ENCODE data around the gene AHDC1. TPM values are rescaled to one million over a fixed set of nuclear protein-coding genes. Genes with fewer than 3 reads are reported as not detected.
"Not testable (repeated sequence)": the region's sequence is repeated elsewhere in the genome, so short reads cannot be mapped to it uniquely, and the experiment has no call there.

Gene AHDC1
- total and polyA plus RNA-seq, 2 experiments from 2014 or later: 13.3 to 14.4 TPM

- H3K4me3 ChIP-seq: no peak overlapping the region
- H3K79me2 ChIP-seq: peaks cover 69% of the 10 kb centered on the region
- H3K9me3 ChIP-seq (ENCODE audit: low read depth): no peaks in the 10 kb centered on the region
- H3K9me2 ChIP-seq (replicated peaks; ENCODE audit: insufficient read depth): no peaks in the 10 kb centered on the region
- TF ChIP-seq EZH2phosphoT487 (IDR thresholded peaks at IDR 0.05; ENCODE audit: low read depth, severe bottlenecking, unreplicated experiment) (no peak), EZH2 (IDR thresholded peaks at IDR 0.05; ENCODE audit: borderline replicate concordance) (no peak), CTCF (IDR thresholded peaks at IDR 0.05; ENCODE audit: poor library complexity) (no peak)
- H3K36me3 ChIP-seq (replicated peaks; ENCODE audit: insufficient read depth, low read depth): no peaks in the 10 kb centered on the region
- no peaks in the 10 kb centered on the region for H4K20me1 ChIP-seq (ENCODE audit: insufficient read depth, poor library complexity, severe bottlenecking)
- 61% methylated on average over 9 of the region's 9 CpGs for WGBS (ENCODE audit: low lambda C conversion rate, missing lambda C conversion rate)
- H3K27ac ChIP-seq: peak overlapping the region; percentile 100
- H3K4me1 ChIP-seq (ENCODE audit: insufficient read depth): peaks cover 85% of the 10 kb centered on the region
- H3K4me2 ChIP-seq: no peak overlapping the region
- H2AFZ ChIP-seq: no peak overlapping the region
- H3K27me3 ChIP-seq: no peaks in the 10 kb centered on the region
- DNase-seq (ENCODE audit: low spot score): no peak
Observed at GRCh38 chr1:27539901-27540861, 63.8 kb downstream of the AHDC1 start.

- H3K27ac ChIP-seq: peak overlapping the region; percentile 77
- peaks cover 71% of the 10 kb centered on the region for H3K79me2 ChIP-seq
- H3K4me3 ChIP-seq: no peak overlapping the region
- no peak for TF ChIP-seq EZH2phosphoT487 (IDR thresholded peaks at IDR 0.05; ENCODE audit: low read depth, severe bottlenecking, unreplicated experiment)
- TF ChIP-seq CTCF (IDR thresholded peaks at IDR 0.05; ENCODE audit: poor library complexity): no peak
- no peak for TF ChIP-seq EZH2 (IDR thresholded peaks at IDR 0.05; ENCODE audit: borderline replicate concordance)
- 54% methylated on average over 3 of the region's 3 CpGs for WGBS (ENCODE audit: low lambda C conversion rate, missing lambda C conversion rate)
- H3K27me3 ChIP-seq: no peaks in the 10 kb centered on the region
- H3K4me1 ChIP-seq (ENCODE audit: insufficient read depth): peaks cover 72% of the 10 kb centered on the region
- H4K20me1 ChIP-seq (ENCODE audit: insufficient read depth, poor library complexity, severe bottlenecking): no peaks in the 10 kb centered on the region
- H2AFZ ChIP-seq: no peak overlapping the region
- H3K9me2 ChIP-seq (replicated peaks; ENCODE audit: insufficient read depth): no peaks in the 10 kb centered on the region
- no peaks in the 10 kb centered on the region for H3K36me3 ChIP-seq (replicated peaks; ENCODE audit: insufficient read depth, low read depth)
- no peak for DNase-seq (ENCODE audit: low spot score)
- no peak overlapping the region for H3K4me2 ChIP-seq
- no peaks in the 10 kb centered on the region for H3K9me3 ChIP-seq (ENCODE audit: low read depth)
Observed at GRCh38 chr1:27538793-27539192, 65.2 kb downstream of the AHDC1 start.

- Histone ChIP-seq H3K79me2 (peaks cover 70% of the 10 kb centered on the region), H3K4me1 (ENCODE audit: insufficient read depth) (peaks cover 67% of the 10 kb centered on the region), H3K27ac (peak overlapping the region; percentile 77)
- H3K4me2 ChIP-seq; H3K36me3 ChIP-seq (replicated peaks; ENCODE audit: insufficient read depth, low read depth); H3K9me2 ChIP-seq (replicated peaks; ENCODE audit: insufficient read depth); H4K20me1 ChIP-seq (ENCODE audit: insufficient read depth, poor library complexity, severe bottlenecking); H2AFZ ChIP-seq; DNase-seq (ENCODE audit: low spot score); H3K9me3 ChIP-seq (ENCODE audit: low read depth); H3K4me3 ChIP-seq; H3K27me3 ChIP-seq: not testable (repeated sequence)
- 94% methylated on average over 4 of the region's 4 CpGs for WGBS (ENCODE audit: low lambda C conversion rate, missing lambda C conversion rate)
Observed at GRCh38 chr1:27538305-27538676, 65.7 kb downstream of the AHDC1 start.

- H3K4me3 ChIP-seq: no peak overlapping the region
- no peaks in the 10 kb centered on the region for H4K20me1 ChIP-seq (ENCODE audit: insufficient read depth, poor library complexity, severe bottlenecking)
- peaks cover 56% of the 10 kb centered on the region for H3K4me1 ChIP-seq (ENCODE audit: insufficient read depth)
- DNase-seq (ENCODE audit: low spot score): peak; percentile 80
- H3K4me2 ChIP-seq: peak overlapping the region; percentile 64
- TF ChIP-seq EZH2 (IDR thresholded peaks at IDR 0.05; ENCODE audit: borderline replicate concordance) (no peak), EZH2phosphoT487 (IDR thresholded peaks at IDR 0.05; ENCODE audit: low read depth, severe bottlenecking, unreplicated experiment) (no peak), CTCF (IDR thresholded peaks at IDR 0.05; ENCODE audit: poor library complexity) (no peak)
- WGBS (ENCODE audit: low lambda C conversion rate, missing lambda C conversion rate): 15% methylated on average over 11 of the region's 11 CpGs
- no peaks in the 10 kb centered on the region for H3K9me2 ChIP-seq (replicated peaks; ENCODE audit: insufficient read depth)
- no peaks in the 10 kb centered on the region for H3K27me3 ChIP-seq
- no peaks in the 10 kb centered on the region for H3K36me3 ChIP-seq (replicated peaks; ENCODE audit: insufficient read depth, low read depth)
- H3K27ac ChIP-seq: peak overlapping the region; percentile 77
- no peaks in the 10 kb centered on the region for H3K9me3 ChIP-seq (ENCODE audit: low read depth)
- H3K79me2 ChIP-seq: peaks cover 69% of the 10 kb centered on the region
- no peak overlapping the region for H2AFZ ChIP-seq
Observed at GRCh38 chr1:27536767-27537166, 67.2 kb downstream of the AHDC1 start.
